ENCODE measurements around the gene WDR36. TPM values are rescaled to one million over a fixed set of nuclear protein-coding genes. Genes with fewer than 3 reads are reported as not detected.

The WDR36 gene
- polyA plus RNA-seq, 1 experiment = 56.1 TPM

GRCh38 chr5:111061618-111062017, 30.5 kb upstream of the WDR36 start:
- no peak for DNase-seq (ENCODE audit: low read depth, low spot score)
- no peak overlapping the region for H3K27ac ChIP-seq (ENCODE audit: low read depth, low read length)
- no peak overlapping the region for H3K4me3 ChIP-seq (ENCODE audit: low read depth, low read length)
- ChIA-PET CTCF (no interaction called here), POLR2A (no interaction called here)
- H3K27me3 ChIP-seq (ENCODE audit: control insufficient read depth, insufficient read depth, low read length) = no peaks in the 10 kb centered on the region
- no peaks in the 10 kb centered on the region for H3K9me3 ChIP-seq (ENCODE audit: control insufficient read depth, insufficient read depth, low read length)
- TF ChIP-seq, protein P1, sequence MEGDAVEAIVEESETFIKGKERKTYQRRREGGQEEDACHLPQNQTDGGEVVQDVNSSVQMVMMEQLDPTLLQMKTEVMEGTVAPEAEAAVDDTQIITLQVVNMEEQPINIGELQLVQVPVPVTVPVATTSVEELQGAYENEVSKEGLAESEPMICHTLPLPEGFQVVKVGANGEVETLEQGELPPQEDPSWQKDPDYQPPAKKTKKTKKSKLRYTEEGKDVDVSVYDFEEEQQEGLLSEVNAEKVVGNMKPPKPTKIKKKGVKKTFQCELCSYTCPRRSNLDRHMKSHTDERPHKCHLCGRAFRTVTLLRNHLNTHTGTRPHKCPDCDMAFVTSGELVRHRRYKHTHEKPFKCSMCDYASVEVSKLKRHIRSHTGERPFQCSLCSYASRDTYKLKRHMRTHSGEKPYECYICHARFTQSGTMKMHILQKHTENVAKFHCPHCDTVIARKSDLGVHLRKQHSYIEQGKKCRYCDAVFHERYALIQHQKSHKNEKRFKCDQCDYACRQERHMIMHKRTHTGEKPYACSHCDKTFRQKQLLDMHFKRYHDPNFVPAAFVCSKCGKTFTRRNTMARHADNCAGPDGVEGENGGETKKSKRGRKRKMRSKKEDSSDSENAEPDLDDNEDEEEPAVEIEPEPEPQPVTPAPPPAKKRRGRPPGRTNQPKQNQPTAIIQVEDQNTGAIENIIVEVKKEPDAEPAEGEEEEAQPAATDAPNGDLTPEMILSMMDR (IDR thresholded peaks at IDR 0.05; ENCODE audit: low read depth, low read length) = no peak

DNA sequence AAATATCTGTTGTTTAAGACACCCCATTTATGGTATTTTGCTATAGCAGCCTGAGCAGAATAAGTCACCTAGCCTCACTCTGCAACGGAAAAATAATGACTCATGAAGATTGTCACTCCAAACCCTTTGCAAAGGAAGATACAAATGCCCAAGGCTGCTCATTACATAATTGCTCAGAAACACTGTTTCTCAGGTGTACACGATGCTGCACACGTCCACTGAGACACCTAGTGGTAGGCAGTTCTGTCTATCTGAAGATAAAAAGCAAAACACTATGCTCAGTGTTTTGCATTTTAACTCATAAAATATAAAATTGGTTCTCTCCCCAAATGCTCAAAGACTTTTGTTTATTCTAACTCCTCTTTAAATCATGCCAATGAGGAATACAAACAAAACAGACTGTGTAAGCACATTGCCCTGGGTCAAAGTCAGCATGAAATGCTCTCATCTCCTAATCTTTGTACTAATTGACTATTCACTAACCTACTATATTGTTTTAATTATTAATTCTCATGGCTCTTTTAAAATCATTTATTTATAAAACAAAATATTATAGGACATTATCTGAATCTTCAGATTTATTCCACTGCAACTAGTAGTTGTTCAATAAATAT, 28.3 kb upstream of the WDR36 start:
- TF ChIP-seq, protein P1 (IDR thresholded peaks at IDR 0.05; ENCODE audit: low read depth, low read length) = peak; percentile 53
- DNase-seq (ENCODE audit: low read depth, low spot score) = no peak
- no peak overlapping the region for H3K27ac ChIP-seq (ENCODE audit: low read depth, low read length)
- ChIA-PET POLR2A (no interaction called here), CTCF (no interaction called here)
- H3K9me3 ChIP-seq (ENCODE audit: control insufficient read depth, insufficient read depth, low read length) = no peaks in the 10 kb centered on the region
- H3K27me3 ChIP-seq (ENCODE audit: control insufficient read depth, insufficient read depth, low read length) = no peaks in the 10 kb centered on the region
- H3K4me3 ChIP-seq (ENCODE audit: low read depth, low read length) = no peak overlapping the region

GRCh38 chr5:111066261-111066938, 25.7 kb upstream of the WDR36 start:
- POLR2A ChIA-PET = no interaction called here
- no peak for DNase-seq (ENCODE audit: low read depth, low spot score)
- CTCF ChIA-PET = interaction anchor here (1.0 kb wide), 2 partner anchors 25 to 310 kb away, joined by 3 read pairs; partner anchors contain the start of gene WDR36

DNA sequence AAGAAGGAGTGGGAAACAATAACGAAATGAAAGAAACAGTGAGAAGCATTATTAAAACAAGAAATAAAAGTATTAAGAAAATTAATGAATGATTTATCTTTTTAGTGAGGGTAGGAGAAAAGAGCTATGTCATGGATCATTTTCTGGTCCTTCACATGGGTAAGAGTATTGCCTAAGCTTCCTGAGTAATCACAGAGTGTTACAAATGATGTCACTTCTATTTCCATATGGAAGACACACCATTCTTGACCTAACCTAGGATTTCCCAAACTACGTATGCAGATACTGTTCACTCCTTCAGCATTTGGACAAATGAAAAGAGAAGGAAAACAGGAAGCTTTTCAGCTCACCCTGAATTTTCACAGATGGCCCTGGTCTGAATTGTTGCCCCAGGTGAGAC, 23.9 kb upstream of the WDR36 start:
- H3K27me3 ChIP-seq (ENCODE audit: control insufficient read depth, insufficient read depth, low read length) = no peaks in the 10 kb centered on the region
- no peak overlapping the region for H3K4me3 ChIP-seq (ENCODE audit: low read depth, low read length)
- POLR2A ChIA-PET = no interaction called here
- CTCF ChIA-PET = no interaction called here
- H3K27ac ChIP-seq (ENCODE audit: low read depth, low read length) = no peak overlapping the region
- H3K9me3 ChIP-seq (ENCODE audit: control insufficient read depth, insufficient read depth, low read length) = no peaks in the 10 kb centered on the region
- TF ChIP-seq, protein P1 (IDR thresholded peaks at IDR 0.05; ENCODE audit: low read depth, low read length) = no peak
- DNase-seq (ENCODE audit: low read depth, low spot score) = no peak

More at GRCh38 chr5:111066261-111066938, 25.7 kb upstream of the WDR36 start:
- TF ChIP-seq, protein P1 (IDR thresholded peaks at IDR 0.05; ENCODE audit: low read depth, low read length) = no peak
- H3K9me3 ChIP-seq (ENCODE audit: control insufficient read depth, insufficient read depth, low read length) = no peaks in the 10 kb centered on the region
- no peak overlapping the region for H3K27ac ChIP-seq (ENCODE audit: low read depth, low read length)
- H3K27me3 ChIP-seq (ENCODE audit: control insufficient read depth, insufficient read depth, low read length) = no peaks in the 10 kb centered on the region
- no peak overlapping the region for H3K4me3 ChIP-seq (ENCODE audit: low read depth, low read length)

DNA sequence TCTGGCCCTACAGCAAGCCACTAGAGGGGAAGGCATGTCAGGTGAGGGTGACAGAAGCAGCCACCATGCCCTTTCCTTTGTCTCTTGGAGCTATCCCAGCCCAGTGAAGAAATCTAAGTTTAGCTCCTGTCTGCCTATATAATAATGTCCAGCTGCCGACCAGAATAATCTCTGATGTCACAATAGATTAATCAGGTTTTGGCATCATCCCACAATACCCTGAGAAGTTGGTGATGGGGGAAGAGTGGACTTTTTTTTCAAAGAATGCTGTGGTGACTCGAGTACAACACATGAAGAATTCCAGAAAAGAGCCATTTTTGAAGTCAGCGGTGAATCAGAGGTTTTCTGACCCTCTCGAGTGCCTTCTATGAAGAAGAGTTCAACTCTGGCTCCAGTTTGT, 22.3 kb upstream of the WDR36 start:
- peak; percentile 59 for DNase-seq (ENCODE audit: low read depth, low spot score)

More for the DNA sequence above, 22.3 kb upstream of the WDR36 start:
- peak overlapping the region; percentile 40 for H3K27ac ChIP-seq (ENCODE audit: low read depth, low read length)
- no peaks in the 10 kb centered on the region for H3K9me3 ChIP-seq (ENCODE audit: control insufficient read depth, insufficient read depth, low read length)
- H3K27me3 ChIP-seq (ENCODE audit: control insufficient read depth, insufficient read depth, low read length) = no peaks in the 10 kb centered on the region
- H3K4me3 ChIP-seq (ENCODE audit: low read depth, low read length) = no peak overlapping the region
- ChIA-PET CTCF (no interaction called here), POLR2A (interaction anchor here (0.8 kb wide), 1 partner anchor 26 kb away, joined by 3 read pairs; no protein-coding TSS in a partner anchor)
- TF ChIP-seq, protein P1 (IDR thresholded peaks at IDR 0.05; ENCODE audit: low read depth, low read length) = no peak

All from AG04450 (cell line).